CD4-positive, alpha-beta T cell treated with Interferon gamma for 1 hour (primary cell): ENCODE measurements around the gene CD59.
"Not testable (repeated sequence)": the region's sequence is repeated elsewhere in the genome, so short reads cannot be mapped to it uniquely, and the experiment has no call there.

ENCODE experiments used
- DNase-seq: peaks from one replicate; pipeline ENCODE4 v3.0.0-alpha.2; 2020

Gene CD59

GRCh38 chr11:33713151-33713855 lies 22.9 kb downstream of the CD59 start:
- no peak for DNase-seq

GRCh38 chr11:33712436-33712835 lies 23.8 kb downstream of the CD59 start:
- no peak for DNase-seq

- no peak for DNase-seq
These were observed 26.8 kb downstream of the CD59 start for GRCh38 chr11:33709466-33709865.

DNA sequence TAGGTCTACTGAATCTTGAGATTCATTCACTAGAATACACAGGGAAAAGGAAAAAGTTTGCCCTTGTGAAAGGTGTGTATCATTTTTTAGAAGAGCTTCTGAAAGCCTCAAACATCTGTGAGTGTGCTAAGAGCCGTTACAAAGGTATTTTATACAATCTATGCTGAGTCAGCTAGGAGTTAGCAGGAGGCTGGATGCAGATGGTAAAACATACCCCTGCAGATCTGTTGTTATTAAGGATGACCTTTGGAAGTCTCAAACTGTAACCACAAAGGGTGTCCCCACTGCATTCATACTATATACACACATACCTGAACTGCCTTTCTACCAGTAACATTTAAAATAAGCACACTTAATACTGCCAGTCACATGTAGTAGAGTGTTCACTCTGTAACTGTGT lies 27.2 kb downstream of the CD59 start:
- no peak for DNase-seq

DNA sequence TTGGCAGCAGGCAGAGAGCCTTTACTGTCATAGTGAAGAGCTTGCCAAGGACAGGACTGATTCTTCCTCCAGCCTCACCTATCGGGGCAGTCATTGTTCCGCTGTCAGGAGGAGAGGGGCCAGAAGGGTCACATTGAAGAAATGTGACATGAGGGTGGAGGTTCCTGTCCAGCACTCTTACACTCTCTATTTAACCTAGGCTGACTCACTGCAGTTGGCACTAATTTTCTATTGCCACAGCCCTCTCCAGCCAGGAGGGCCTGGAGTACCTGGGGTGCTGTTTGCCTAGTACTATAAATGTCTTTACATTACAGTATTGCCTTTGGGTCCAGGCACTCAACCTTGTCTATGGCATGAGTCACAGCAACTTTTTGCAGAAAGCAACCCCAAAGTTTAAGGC lies 28.4 kb downstream of the CD59 start:
- not testable (repeated sequence) for DNase-seq

DNA sequence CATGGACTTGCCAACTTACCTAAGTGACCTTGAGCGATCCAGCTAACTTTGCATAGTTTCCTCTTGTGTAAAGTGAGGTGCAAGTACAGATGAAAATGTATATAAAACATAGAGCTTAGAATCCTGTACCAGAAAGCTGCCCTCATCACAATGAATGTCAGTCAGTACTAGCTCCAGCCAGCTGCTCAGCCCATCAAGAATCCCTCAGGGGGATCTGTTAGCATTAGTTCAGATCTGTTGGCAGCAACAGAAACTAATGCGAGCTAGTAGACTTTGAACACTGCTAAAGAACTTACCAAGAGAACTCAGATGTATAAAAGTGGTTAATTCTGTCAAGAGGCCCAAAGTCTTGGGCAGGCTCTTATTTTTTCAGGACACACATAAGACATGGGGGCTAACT lies 29.3 kb downstream of the CD59 start:
- DNase-seq, result no peak

GRCh38 chr11:33706546-33706945 lies 29.7 kb downstream of the CD59 start:
- no peak for DNase-seq

GRCh38 chr11:33704240-33705002 lies 31.8 kb downstream of the CD59 start:
- no peak for DNase-seq

DNA sequence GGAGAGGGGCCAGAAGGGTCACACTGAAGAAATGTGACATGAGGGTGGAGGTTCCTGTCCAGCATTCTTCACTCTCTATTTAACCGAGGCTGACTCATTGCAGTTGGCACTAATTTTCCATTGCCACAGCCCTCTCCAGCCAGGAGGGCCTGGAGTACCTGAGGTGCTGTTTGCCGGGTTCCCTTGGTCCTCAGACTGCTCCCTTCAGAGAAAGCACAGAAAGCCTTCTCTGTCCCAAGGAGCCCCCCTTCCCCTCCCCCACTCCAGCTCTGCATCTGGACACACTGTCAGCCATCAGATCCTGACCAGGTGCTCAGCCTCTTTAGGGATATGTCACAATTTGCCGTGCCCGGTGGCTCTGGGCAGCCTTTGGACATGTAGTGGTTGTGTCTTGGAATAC lies 32.4 kb downstream of the CD59 start:
- no peak for DNase-seq

GRCh38 chr11:33703234-33703633 lies 33.0 kb downstream of the CD59 start:
- DNase-seq, result no peak

DNA sequence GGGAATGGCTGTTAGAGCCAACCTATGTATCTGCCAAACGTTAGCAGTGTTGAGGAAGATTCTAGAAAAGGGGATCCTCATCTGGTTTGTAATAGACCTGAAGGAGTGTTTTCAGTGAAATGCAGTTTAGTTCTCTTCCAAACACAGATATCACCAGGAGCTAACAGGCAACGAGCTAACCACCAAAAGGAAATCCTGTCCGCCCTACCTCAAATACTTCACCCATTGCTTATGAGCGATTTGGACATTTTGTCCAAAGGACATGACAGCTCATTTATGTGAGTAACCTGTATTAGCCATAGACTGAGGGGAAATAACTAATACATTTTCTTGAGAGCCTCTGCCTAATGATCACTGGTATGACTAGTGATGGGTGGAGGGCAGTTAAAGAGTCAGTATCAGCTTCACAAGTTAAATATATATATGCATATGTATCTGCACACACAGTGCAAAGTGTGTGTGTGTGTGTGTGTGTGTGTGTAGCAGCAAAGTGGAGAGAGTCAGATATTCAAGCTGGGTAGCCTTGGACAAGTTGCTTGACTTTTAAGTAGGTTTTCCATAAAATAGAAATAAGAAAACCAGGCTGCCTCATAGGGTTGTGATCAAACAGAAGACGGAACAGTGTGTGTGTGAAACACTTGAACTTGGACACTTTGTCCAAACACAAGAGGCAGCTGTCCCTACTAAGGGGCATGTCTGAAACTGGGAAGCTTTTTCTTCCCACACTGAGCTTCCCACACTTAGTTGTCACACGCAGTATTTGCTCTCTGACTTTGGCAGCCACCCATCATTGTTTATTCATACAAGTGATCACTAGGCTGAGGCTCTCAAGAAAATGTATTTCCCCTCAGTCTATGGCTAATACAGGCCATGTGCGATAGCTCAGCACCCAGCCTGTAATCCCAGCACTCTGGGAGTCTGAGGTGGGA lies 34.7 kb downstream of the CD59 start:
- DNase-seq, result no peak

DNA sequence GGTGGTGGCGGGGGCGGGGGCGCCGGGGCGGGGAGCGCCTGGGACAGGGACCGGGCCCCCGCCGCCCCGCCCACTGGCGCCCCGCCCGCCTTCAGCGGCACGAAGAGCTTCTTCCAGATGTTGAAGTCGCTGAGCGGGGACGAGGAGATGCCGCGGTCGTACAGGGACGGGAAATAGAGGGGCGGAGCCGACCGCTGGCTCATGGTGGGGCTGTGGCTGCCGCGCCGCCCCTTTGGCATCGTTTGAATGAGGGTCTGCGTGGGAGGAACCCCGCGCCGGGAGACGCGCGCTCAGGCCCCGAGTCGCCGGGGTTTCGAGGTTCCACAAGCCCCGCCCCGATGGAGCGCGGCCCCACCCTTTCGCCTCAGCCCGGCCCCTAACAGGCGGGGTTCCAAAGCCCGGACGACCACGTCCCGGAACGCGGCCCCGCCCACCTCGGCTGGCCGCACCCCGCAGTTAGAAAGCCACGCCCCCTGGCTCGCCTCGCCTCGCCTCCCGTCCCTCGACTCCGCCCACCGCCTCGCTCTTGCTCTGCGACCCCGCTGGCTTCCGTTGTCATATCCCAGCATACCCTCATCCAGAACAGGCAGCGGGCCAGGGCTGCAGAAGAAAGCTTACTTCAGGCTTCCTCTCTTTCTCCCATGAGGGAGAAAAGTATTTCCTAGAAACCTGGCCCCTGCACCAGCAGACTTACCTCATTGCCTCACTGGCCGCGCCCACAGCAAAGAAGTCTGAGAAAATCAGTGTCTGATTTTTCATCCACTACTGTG lies 35.5 kb downstream of the CD59 start, which contains the start of gene C11orf91:
Gene C11orf91 (minus strand): TSS at position 325 of the 770 bp plus-strand sequence. CDS start 86 bp downstream, at position 239.
- peak; percentile 89 for DNase-seq

GRCh38 chr11:33700063-33700501 lies 36.1 kb downstream of the CD59 start:
- DNase-seq, result no peak

GRCh38 chr11:33699515-33700062 lies 36.6 kb downstream of the CD59 start:
- DNase-seq, result no peak

- DNase-seq, result no peak
These were observed 37.3 kb downstream of the CD59 start for GRCh38 chr11:33698921-33699320.

- no peak for DNase-seq
These were observed 38.2 kb downstream of the CD59 start for GRCh38 chr11:33697997-33698396.

GRCh38 chr11:33696931-33697638 lies 39.1 kb downstream of the CD59 start:
- DNase-seq, result no peak

- DNase-seq, result no peak
These were observed 39.8 kb downstream of the CD59 start for GRCh38 chr11:33696411-33696810.

DNA sequence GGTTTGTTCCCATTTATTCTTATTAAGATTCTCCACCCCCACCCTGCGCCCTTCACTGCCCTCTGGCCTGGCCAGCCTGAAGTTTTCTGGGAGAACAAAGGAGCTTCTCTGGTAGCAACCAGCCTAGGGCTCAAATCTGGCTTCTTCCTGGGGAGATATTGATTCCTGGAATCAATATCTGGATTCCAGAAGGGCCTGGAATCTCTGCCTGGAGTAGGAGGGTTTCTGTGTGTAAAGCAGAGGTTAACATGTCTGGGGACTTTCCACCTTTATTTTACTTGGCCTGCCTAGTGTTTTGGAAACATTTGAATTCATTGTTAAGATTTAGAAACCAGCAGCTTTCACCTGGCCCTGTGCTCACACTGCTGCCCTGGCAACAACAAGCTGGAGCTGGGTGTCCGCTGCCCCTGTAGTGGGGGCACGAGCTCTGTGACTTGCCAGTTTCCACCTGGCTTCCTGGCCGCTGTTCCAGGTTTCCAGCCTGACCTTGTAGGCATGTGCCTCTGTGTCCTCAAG lies 41.1 kb downstream of the CD59 start:
- no peak for DNase-seq

GRCh38 chr11:33694346-33695050 lies 41.7 kb downstream of the CD59 start:
- DNase-seq, result no peak
